Loucy (cell line): ENCODE results near the gene SRRM5.
A peak's percentile ranks its signal among the peaks of the same experiment; 100 is the strongest.

Source experiments
- H2AFZ ChIP-seq: fragments of 200-600 bp; sonication (generic); 2 replicates; pipeline ENCODE4 v1.6.0; 2016; ENCODE audit warnings: antibody characterized with exemption, mild to moderate bottlenecking, low read length, moderate library complexity
- H3F3A ChIP-seq: fragments of 200-600 bp; 2 replicates; pipeline ENCODE4 v1.6.0; 2016; ENCODE audit warnings: antibody characterized with exemption, low read depth, mild to moderate bottlenecking
- H3K27me3 ChIP-seq: fragments of 200-600 bp; sonication (generic); 2 replicates; pipeline ENCODE4 v1.6.1; 2014; ENCODE audit warnings: low read length, mild to moderate bottlenecking; ENCODE audit not compliant: insufficient read depth, poor library complexity, severe bottlenecking
- H3K36me3 ChIP-seq: fragments of 200-600 bp; sonication (generic); 2 replicates; pipeline ENCODE4 v1.6.1; 2016; ENCODE audit warnings: low read length; ENCODE audit not compliant: insufficient read depth
- H3K4me1 ChIP-seq: fragments of 200-600 bp; sonication (generic); 2 replicates; pipeline ENCODE4 v1.5.1; 2014; ENCODE audit warnings: low read length, mild to moderate bottlenecking; ENCODE audit not compliant: insufficient read depth, poor library complexity, severe bottlenecking
- H3K4me2 ChIP-seq: fragments of 200-600 bp; sonication (generic); 2 replicates; pipeline ENCODE4 v1.6.0; 2014; ENCODE audit warnings: antibody characterized with exemption, low read length, low read depth, mild to moderate bottlenecking; ENCODE audit not compliant: poor library complexity, severe bottlenecking
- H3K4me3 ChIP-seq: fragments of 200-600 bp; sonication (generic); 2 replicates; pipeline ENCODE4 v1.5.1; 2014; ENCODE audit warnings: low read length, mild to moderate bottlenecking, mixed read lengths; ENCODE audit not compliant: poor library complexity, severe bottlenecking
- H3K79me2 ChIP-seq: fragments of 200-600 bp; sonication (generic); 2 replicates; pipeline ENCODE4 v1.6.1; 2014; ENCODE audit warnings: low read length; ENCODE audit not compliant: insufficient read depth
- H3K9ac ChIP-seq: fragments of 200-600 bp; sonication (generic); 2 replicates; pipeline ENCODE4 v1.6.0; 2014; ENCODE audit warnings: mild to moderate bottlenecking, low read depth, low read length, moderate library complexity; ENCODE audit not compliant: poor library complexity, severe bottlenecking
- H3K9me2 ChIP-seq: fragments of 200-600 bp; sonication (generic); replicated peaks from 2 replicates; pipeline ENCODE4 v1.6.1; 2016; ENCODE audit warnings: low read depth, low read length, mixed read lengths
- H3K9me3 ChIP-seq: fragments of 200-600 bp; sonication (generic); 2 replicates; pipeline ENCODE4 v1.6.1; 2014; ENCODE audit warnings: mild to moderate bottlenecking, antibody characterized with exemption, low read length, low read depth; ENCODE audit not compliant: insufficient read depth
- H4K20me1 ChIP-seq: fragments of 200-600 bp; sonication (generic); 2 replicates; pipeline ENCODE4 v1.6.0; 2014; ENCODE audit warnings: antibody characterized with exemption, low read length, mild to moderate bottlenecking; ENCODE audit not compliant: insufficient read depth, poor library complexity, severe bottlenecking
- EZH2phosphoT487 ChIP-seq: fragments of 200-600 bp; IDR thresholded peaks from 2 replicates; pipeline ENCODE4 v1.6.1; 2018; ENCODE audit warnings: antibody characterized with exemption, mild to moderate bottlenecking, moderate library complexity, borderline replicate concordance
- TF ChIP-seq, protein P1 (sequence below): fragments of 200-600 bp; sonication (generic); conservative IDR thresholded peaks from 2 replicates; pipeline ENCODE4 v1.5.1; 2014; ENCODE audit warnings: mild to moderate bottlenecking, antibody characterized with exemption, low read length

Gene SRRM5

DNA sequence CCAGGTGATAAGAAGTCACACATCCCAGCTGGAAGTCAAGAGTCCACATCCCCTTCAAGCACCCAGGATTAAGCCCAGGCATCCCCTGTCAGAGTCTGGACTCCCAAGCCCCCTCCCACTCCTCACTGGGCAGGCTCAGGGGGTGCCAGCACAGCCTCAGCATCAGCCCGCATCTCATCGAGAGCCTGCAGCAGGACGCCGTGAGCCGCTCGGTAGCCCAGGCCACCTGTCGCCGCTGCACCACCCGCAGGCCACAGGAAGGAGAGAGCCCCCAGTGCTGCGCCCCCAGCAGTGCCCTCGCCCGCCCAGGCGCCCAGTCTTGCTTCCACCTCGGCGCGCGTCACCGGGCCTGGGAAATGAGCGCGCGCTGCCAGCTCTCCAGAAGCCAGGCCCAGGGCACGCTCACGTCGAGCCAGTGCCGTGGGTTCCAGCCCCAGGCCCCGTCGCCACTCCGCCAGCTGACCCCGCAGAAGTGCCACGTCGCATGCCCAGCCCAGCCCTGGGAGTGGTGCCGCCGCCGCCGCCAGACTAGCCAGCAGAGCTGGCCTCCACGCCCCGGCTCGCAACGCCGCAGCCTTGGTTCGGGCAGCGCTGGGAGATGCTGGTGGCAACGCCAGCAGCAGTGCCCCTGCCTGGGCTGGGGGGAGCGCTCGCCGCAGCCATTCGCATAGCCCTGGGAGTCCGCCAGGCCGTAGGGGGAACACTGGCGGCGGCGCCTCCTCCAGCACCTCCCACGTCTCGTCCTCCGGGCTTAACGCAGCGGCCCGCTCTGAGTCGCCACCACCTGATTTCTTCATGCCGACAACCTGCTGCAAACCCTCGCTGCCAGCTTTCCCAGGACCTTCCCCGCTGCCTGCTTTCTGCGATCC lies 19.8 kb upstream of the SRRM5 start:
- H3K9ac ChIP-seq = no peak overlapping the region
- H4K20me1 ChIP-seq = peaks cover 14% of the 10 kb centered on the region
- H3K79me2 ChIP-seq = peaks cover 49% of the 10 kb centered on the region
- TF ChIP-seq, protein P1, sequence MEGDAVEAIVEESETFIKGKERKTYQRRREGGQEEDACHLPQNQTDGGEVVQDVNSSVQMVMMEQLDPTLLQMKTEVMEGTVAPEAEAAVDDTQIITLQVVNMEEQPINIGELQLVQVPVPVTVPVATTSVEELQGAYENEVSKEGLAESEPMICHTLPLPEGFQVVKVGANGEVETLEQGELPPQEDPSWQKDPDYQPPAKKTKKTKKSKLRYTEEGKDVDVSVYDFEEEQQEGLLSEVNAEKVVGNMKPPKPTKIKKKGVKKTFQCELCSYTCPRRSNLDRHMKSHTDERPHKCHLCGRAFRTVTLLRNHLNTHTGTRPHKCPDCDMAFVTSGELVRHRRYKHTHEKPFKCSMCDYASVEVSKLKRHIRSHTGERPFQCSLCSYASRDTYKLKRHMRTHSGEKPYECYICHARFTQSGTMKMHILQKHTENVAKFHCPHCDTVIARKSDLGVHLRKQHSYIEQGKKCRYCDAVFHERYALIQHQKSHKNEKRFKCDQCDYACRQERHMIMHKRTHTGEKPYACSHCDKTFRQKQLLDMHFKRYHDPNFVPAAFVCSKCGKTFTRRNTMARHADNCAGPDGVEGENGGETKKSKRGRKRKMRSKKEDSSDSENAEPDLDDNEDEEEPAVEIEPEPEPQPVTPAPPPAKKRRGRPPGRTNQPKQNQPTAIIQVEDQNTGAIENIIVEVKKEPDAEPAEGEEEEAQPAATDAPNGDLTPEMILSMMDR = no peak
- TF ChIP-seq EZH2phosphoT487 = no peak
- peaks cover 8% of the 10 kb centered on the region; the same call in 1 of the 2 replicates for H3K36me3 ChIP-seq
- H3K4me3 ChIP-seq = no peak overlapping the region
- H2AFZ ChIP-seq = no peak overlapping the region
- peaks cover 23% of the 10 kb centered on the region for H3K4me1 ChIP-seq
- H3K27me3 ChIP-seq = no peaks in the 10 kb centered on the region
- no peaks in the 10 kb centered on the region for H3K9me2 ChIP-seq
- H3K4me2 ChIP-seq = no peak overlapping the region
- H3K9me3 ChIP-seq = no peaks in the 10 kb centered on the region
- H3F3A ChIP-seq = 0 out of 2 replicates have a peak, but pooled peaks cover 4% of the 10 kb centered on the region

DNA sequence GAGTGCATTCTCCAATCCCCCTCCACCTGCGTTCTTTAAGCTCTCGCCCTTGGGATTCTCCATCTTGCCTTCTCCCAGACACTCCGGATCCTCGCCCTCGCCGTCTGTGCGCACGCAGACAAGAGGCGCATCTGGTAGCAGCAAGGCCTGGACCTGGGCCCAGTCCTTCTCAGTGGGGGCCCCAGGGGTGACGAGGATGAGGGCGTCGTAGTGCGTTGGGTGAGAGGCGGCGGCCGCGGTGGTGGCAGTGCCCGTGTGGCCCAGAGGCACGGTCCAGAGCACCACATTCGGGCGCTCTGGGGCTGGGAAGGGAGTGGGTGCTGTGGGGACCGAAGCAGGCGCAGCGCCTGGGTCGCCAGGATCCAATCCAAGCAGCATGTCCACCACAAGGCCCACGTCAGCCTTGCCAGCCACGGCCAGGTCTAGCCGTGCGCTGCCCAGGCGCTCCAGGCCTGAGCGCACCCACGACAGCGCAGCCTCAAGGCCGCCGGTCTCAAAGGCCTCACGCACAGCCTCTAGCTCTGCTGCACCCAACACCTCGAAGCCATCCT lies 19.0 kb upstream of the SRRM5 start:
- H4K20me1 ChIP-seq = peaks cover 14% of the 10 kb centered on the region
- H3K9me2 ChIP-seq = no peaks in the 10 kb centered on the region
- no peaks in the 10 kb centered on the region for H3K9me3 ChIP-seq
- H3K4me2 ChIP-seq = no peak overlapping the region
- peaks cover 56% of the 10 kb centered on the region for H3K79me2 ChIP-seq
- no peak overlapping the region for H3K4me3 ChIP-seq
- peaks cover 8% of the 10 kb centered on the region; the same call in 1 of the 2 replicates for H3K36me3 ChIP-seq
- TF ChIP-seq, protein P1 = no peak
- TF ChIP-seq EZH2phosphoT487 = no peak
- H3K27me3 ChIP-seq = no peaks in the 10 kb centered on the region
- 0 out of 2 replicates have a peak, but pooled peaks cover 4% of the 10 kb centered on the region for H3F3A ChIP-seq
- no peak overlapping the region for H2AFZ ChIP-seq
- H3K9ac ChIP-seq = no peak overlapping the region
- H3K4me1 ChIP-seq = peaks cover 30% of the 10 kb centered on the region

DNA sequence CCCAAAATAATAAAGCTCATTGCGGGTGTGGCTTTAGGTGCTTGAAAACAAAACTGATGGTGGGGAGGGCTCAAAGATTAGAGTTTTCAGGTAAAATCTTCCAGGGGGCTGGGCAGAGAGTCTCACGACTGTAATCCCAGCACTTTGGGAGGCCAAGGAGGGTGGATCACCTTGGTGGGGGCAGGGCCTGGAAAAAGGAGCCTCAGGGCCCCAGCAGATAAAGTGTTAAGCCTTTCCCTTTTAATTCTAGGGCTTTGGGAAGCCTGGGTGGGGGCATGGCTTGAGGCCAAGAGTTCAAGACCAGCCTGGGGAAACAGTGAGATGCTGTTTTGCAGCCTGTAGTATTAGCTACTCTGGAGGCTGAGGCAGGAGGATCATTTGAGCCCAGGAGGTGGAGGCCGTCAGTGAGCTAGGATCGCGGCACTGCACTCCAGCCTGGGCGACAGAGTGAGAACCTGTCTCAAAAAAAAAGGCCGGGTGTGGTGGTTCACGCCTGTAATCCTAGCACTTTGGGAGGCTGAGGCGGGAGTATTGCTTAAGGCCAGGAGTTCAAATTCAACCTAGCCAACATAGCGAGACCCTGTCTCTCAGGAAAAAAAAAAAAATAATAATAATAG lies 17.7 kb upstream of the SRRM5 start:
- Histone ChIP-seq H3K9me2 (no peaks in the 10 kb centered on the region), H3K4me2 (peak overlapping the region; percentile 93), H3K4me1 (peaks cover 36% of the 10 kb centered on the region), H3K79me2 (peaks cover 65% of the 10 kb centered on the region), H3K27me3 (no peaks in the 10 kb centered on the region), H3K4me3 (peak overlapping the region; percentile 96), H3K9ac (peak overlapping the region; percentile 9), H3K36me3 (peaks cover 12% of the 10 kb centered on the region; the same call in 1 of the 2 replicates), H2AFZ (no peak overlapping the region), H4K20me1 (peaks cover 14% of the 10 kb centered on the region), H3K9me3 (no peaks in the 10 kb centered on the region), H3F3A (0 out of 2 replicates have a peak, but pooled peaks cover under 1% of the 10 kb centered on the region)
- TF ChIP-seq EZH2phosphoT487 = no peak
- TF ChIP-seq, protein P1 = no peak
